ENCODE results near the gene PDE1A.

The PDE1A gene

GRCh38 chr2:182426918-182427240 lies at the start of gene PDE1A:
Gene PDE1A, minus strand, starts transcription at chr2:182427036.
- DNase-seq, result no peak

- no peak for DNase-seq
Measured at GRCh38 chr2:182473635-182474034, 46.8 kb upstream of the PDE1A start.

GRCh38 chr2:182463760-182464159 lies 36.9 kb upstream of the PDE1A start:
- no peak for DNase-seq

GRCh38 chr2:182456784-182457183 lies 29.9 kb upstream of the PDE1A start:
- DNase-seq, result no peak

- DNase-seq, result no peak
Measured at GRCh38 chr2:182452456-182452990, 25.7 kb upstream of the PDE1A start.

GRCh38 chr2:182448371-182448770 lies 21.5 kb upstream of the PDE1A start:
- DNase-seq, result no peak

GRCh38 chr2:182447863-182448262 lies 21.0 kb upstream of the PDE1A start:
- DNase-seq, result no peak

- DNase-seq, result no peak
Measured at GRCh38 chr2:182447163-182447562, 20.3 kb upstream of the PDE1A start.

- no peak for DNase-seq
Measured at GRCh38 chr2:182446087-182446486, 19.3 kb upstream of the PDE1A start.

- DNase-seq, result no peak
Measured at GRCh38 chr2:182445391-182445965, 18.6 kb upstream of the PDE1A start.

GRCh38 chr2:182444806-182445205 lies 18.0 kb upstream of the PDE1A start:
- no peak for DNase-seq

GRCh38 chr2:182444170-182444569 lies 17.3 kb upstream of the PDE1A start:
- no peak for DNase-seq

GRCh38 chr2:182436252-182436651 lies 9.4 kb upstream of the PDE1A start:
- no peak for DNase-seq

- DNase-seq, result no peak
Measured at GRCh38 chr2:182435754-182436153, 8.9 kb upstream of the PDE1A start.

- DNase-seq, result no peak
Measured at GRCh38 chr2:182432051-182432450, 5.2 kb upstream of the PDE1A start.

- no peak for DNase-seq
Measured at GRCh38 chr2:182428476-182428875, 1.6 kb upstream of the PDE1A start.

- no peak for DNase-seq
Measured at GRCh38 chr2:182426082-182426917, 536 bp downstream of the PDE1A start.

- no peak for DNase-seq
Measured at GRCh38 chr2:182422864-182423263, 4.0 kb downstream of the PDE1A start.

- DNase-seq, result no peak
Measured at GRCh38 chr2:182420669-182421068, 6.2 kb downstream of the PDE1A start.

- no peak for DNase-seq
Measured at GRCh38 chr2:182416861-182417260, 10.0 kb downstream of the PDE1A start.

- DNase-seq, result no peak
Measured at GRCh38 chr2:182416191-182416590, 10.6 kb downstream of the PDE1A start.

GRCh38 chr2:182415771-182416170 lies 11.1 kb downstream of the PDE1A start:
- no peak for DNase-seq

- no peak for DNase-seq
Measured at GRCh38 chr2:182412858-182413257, 14.0 kb downstream of the PDE1A start.

- no peak for DNase-seq
Measured at GRCh38 chr2:182410120-182410519, 16.7 kb downstream of the PDE1A start.

GRCh38 chr2:182406221-182406620 lies 20.6 kb downstream of the PDE1A start:
- DNase-seq, result no peak

Data from inflammatory macrophage treated with lipopolysaccharide for 4 hours (primary cell).